ENCODE results near the gene SUN5.

- TF ChIP-seq CTCF (conservative IDR thresholded peaks at IDR 0.05 in 1 of 2, IDR thresholded peaks at IDR 0.05 in 1 of 2; ENCODE audit: extremely low read depth in 1 of 2, insufficient read depth in 1 of 2, low read depth in 1 of 2, low read length in 2 of 2) = no peak
- no peak for TF ChIP-seq EZH2 (IDR thresholded peaks at IDR 0.05; ENCODE audit: borderline replicate concordance, low read length)
These were observed 28.3 kb upstream of the SUN5 start for GRCh38 chr20:33032555-33032954.
